GM18858 (cell line): Measurements from ENCODE around the gene CHST12.
A peak's percentile ranks its signal among the peaks of the same experiment; 100 is the strongest.

Experiments used
- ATAC-seq: cut with Tn5 transposase; IDR thresholded peaks from one replicate; pipeline ENCODE4 v1.9.1; 2021; ENCODE audit not compliant: unreplicated experiment

The CHST12 gene

GRCh38 chr7:2403014-2403717, at the start of gene CHST12:
Gene CHST12, plus strand, starts transcription at chr7:2403611. Its CDS starts 29,029 bp downstream, at chr7:2432640.
- peak; percentile 34 for ATAC-seq

GRCh38 chr7:2353936-2354185, 49.5 kb upstream of the CHST12 start:
- ATAC-seq: peak; percentile 37

- ATAC-seq: peak; percentile 66
Observed at GRCh38 chr7:2354186-2354938, 49.0 kb upstream of the CHST12 start, which contains the start of gene EIF3B. Gene EIF3B, plus strand, starts transcription at chr7:2354827. Its CDS starts 95 bp downstream, at chr7:2354922.

- no peak for ATAC-seq
Observed at GRCh38 chr7:2354939-2355704, 48.3 kb upstream of the CHST12 start.

- ATAC-seq: no peak
Observed at GRCh38 chr7:2355705-2356008, 47.8 kb upstream of the CHST12 start.

GRCh38 chr7:2357165-2357564, 46.2 kb upstream of the CHST12 start:
- no peak for ATAC-seq

GRCh38 chr7:2357571-2357970, 45.8 kb upstream of the CHST12 start:
- no peak for ATAC-seq

GRCh38 chr7:2358968-2359527, 44.4 kb upstream of the CHST12 start:
- ATAC-seq: no peak

- no peak for ATAC-seq
Observed at GRCh38 chr7:2359610-2360009, 43.8 kb upstream of the CHST12 start.

- ATAC-seq: no peak
Observed at GRCh38 chr7:2360796-2361195, 42.6 kb upstream of the CHST12 start.

- no peak for ATAC-seq
Observed at GRCh38 chr7:2362385-2363088, 40.9 kb upstream of the CHST12 start.

GRCh38 chr7:2369139-2369538, 34.3 kb upstream of the CHST12 start:
- no peak for ATAC-seq

- ATAC-seq: no peak
Observed at GRCh38 chr7:2371329-2371728, 32.1 kb upstream of the CHST12 start.

- no peak for ATAC-seq
Observed at GRCh38 chr7:2372724-2373123, 30.7 kb upstream of the CHST12 start.

GRCh38 chr7:2373124-2373556, 30.3 kb upstream of the CHST12 start:
- ATAC-seq: no peak

- no peak for ATAC-seq
Observed at GRCh38 chr7:2373646-2374045, 29.8 kb upstream of the CHST12 start.

- no peak for ATAC-seq
Observed at GRCh38 chr7:2374401-2374800, 29.0 kb upstream of the CHST12 start.

GRCh38 chr7:2374830-2375728, 28.3 kb upstream of the CHST12 start:
- no peak for ATAC-seq

GRCh38 chr7:2376351-2377154, 26.9 kb upstream of the CHST12 start:
- no peak for ATAC-seq
